SK-N-MC (cell line): ENCODE data around the gene LIMK2.

Source experiments
- EZH2 ChIP-seq: fragments of 200-600 bp; sonication (generic); IDR thresholded peaks from one replicate; pipeline ENCODE4 v1.6.1; 2017; ENCODE audit warnings: antibody characterized with exemption
- FOXP2 ChIP-seq: optimal IDR thresholded peaks from 2 replicates; pipeline ENCODE3; 2011; ENCODE audit warnings: mild to moderate bottlenecking, moderate library complexity; ENCODE audit not compliant: insufficient read depth; ENCODE audit errors: extremely low read length, control extremely low read depth
- POLR2AphosphoS5 ChIP-seq: IDR thresholded peaks from 2 replicates; pipeline ENCODE4 v1.6.1; 2012; ENCODE audit warnings: mild to moderate bottlenecking, low read depth, low read length, borderline replicate concordance

GRCh38 chr22:31227186-31227585 is 15.1 kb downstream of the LIMK2 start:
- no peak for TF ChIP-seq FOXP2
- no peak for TF ChIP-seq EZH2
- TF ChIP-seq POLR2AphosphoS5: no peak
